ENCODE measurements around the gene PPARG. TPM values are rescaled to one million over a fixed set of nuclear protein-coding genes. Genes with fewer than 3 reads are reported as not detected.

The PPARG gene
- total RNA-seq, 2 experiments from 2014 or later = 0.52 to 0.55 TPM

- Mint-ChIP-seq H3K4me3 (no peak overlapping the region), H3K27me3 (peaks cover 12% of the 10 kb centered on the region), H3K4me1 (peaks cover 2% of the 10 kb centered on the region), H3K36me3 (ENCODE audit: low read depth) (peaks cover 4% of the 10 kb centered on the region), H3K9me3 (peaks cover 9% of the 10 kb centered on the region), H3K27ac (no peak overlapping the region)
- ChIA-PET CTCF (interaction anchor here (0.8 kb wide), 1 partner anchor 18 kb away, joined by 3 read pairs; no protein-coding TSS in a partner anchor), POLR2A (no interaction called here)
- no peak for DNase-seq
Measured at GRCh38 chr3:12388185-12388584, 99.3 kb downstream of the PPARG start.

DNA sequence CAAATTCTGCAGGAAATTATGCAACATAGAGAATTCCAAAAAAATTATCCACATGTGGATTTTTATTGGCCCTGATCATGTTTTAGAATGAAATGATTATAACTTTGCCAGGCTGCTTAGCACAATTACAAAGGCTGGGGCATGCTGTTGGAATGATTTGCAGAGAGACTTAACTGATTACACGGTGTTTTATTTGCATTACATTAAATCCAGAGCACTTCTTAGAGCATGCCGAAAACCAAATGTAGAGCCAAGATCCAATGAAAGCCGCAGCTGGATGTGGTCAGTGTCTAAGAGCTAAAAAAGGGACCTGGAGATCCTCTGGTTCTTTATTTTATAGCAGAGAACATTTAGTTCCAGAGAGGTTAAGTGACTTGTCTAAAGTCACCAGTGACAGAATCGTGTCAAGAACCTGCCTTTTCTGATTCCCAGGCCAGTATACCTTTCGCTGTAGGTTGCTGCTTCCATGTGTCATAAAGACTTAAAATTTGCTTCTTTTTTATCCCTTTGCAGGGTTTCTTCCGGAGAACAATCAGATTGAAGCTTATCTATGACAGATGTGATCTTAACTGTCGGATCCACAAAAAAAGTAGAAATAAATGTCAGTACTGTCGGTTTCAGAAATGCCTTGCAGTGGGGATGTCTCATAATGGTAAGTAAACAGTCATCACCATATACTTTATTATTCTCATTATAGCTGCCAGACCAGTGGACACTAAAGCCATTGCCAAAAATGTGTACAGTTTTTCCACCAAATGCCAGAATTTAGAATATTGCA, 103.4 kb downstream of the PPARG start:
- H3K27me3 Mint-ChIP-seq = peaks cover 2% of the 10 kb centered on the region
- peaks cover 19% of the 10 kb centered on the region for H3K4me1 Mint-ChIP-seq
- peaks cover 2% of the 10 kb centered on the region for H3K9me3 Mint-ChIP-seq
- no peak overlapping the region for H3K4me3 Mint-ChIP-seq
- H3K36me3 Mint-ChIP-seq (ENCODE audit: low read depth) = no peaks in the 10 kb centered on the region
- H3K27ac Mint-ChIP-seq = no peak overlapping the region
- DNase-seq = no peak
- CTCF ChIA-PET = no interaction called here
- POLR2A ChIA-PET = no interaction called here

DNA sequence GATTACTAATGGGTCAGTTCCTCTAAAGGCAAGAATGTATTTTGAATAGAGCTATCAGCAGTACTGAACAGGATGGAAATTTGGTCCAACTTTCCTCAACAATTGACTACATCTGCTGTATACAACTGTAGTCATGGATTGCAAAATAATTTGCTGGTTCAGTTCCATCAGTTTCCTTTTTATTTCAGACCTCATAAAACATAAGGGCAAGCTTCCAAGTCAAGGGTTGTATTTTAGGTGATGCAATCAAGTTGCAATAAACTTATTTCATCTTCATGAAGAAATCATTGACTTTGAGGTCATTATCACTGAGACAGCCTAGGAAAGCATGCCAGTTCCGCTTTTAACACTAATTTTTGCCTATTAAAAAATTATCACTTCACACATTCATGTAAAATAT, 105.0 kb downstream of the PPARG start:
- POLR2A ChIA-PET = no interaction called here
- Mint-ChIP-seq H3K4me3 (no peak overlapping the region), H3K4me1 (peaks cover 19% of the 10 kb centered on the region), H3K27ac (no peak overlapping the region), H3K36me3 (ENCODE audit: low read depth) (no peaks in the 10 kb centered on the region), H3K9me3 (peaks cover 2% of the 10 kb centered on the region), H3K27me3 (peaks cover 7% of the 10 kb centered on the region)
- DNase-seq = no peak
- CTCF ChIA-PET = no interaction called here

DNA sequence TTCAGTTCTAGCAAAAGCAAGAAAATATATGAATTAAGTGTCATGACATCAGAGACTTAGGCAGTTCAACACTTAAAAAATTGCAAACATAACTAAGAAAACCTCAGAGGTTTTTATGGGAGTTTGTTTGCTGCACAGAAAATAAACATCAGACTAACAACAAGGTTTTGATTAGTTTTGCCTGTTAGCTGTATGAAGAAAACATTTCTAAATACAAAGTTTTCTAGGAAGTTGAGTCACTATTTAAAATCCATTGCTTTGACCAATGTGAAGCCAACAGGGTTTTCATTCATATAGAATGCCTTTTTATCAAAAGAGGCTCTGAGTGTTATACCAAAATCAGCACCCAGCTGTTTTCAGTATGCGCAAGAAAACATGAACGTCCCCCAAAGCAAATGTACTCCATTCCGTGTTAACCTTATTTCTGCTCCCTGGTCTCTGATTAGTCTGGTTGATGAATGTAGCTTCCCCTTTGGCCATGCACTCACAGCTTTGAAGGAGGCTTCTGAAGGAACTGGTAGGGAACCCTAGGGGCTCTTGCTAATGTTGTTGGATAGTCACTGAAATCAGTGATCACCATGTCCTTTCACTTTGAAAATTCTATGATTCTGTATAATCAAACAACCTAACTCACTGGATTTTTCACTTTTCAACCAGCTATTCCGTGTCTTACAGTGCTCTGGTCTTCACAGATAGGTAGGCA, 105.8 kb downstream of the PPARG start:
- Mint-ChIP-seq H3K27ac (peak overlapping the region; percentile 79), H3K27me3 (peaks cover 7% of the 10 kb centered on the region), H3K4me3 (no peak overlapping the region), H3K9me3 (no peaks in the 10 kb centered on the region), H3K4me1 (peaks cover 19% of the 10 kb centered on the region), H3K36me3 (ENCODE audit: low read depth) (no peaks in the 10 kb centered on the region)
- no peak for DNase-seq
- POLR2A ChIA-PET = interaction anchor here (0.6 kb wide), 2 partner anchors 26 to 82 kb away, joined by 3 read pairs; no protein-coding TSS in a partner anchor
- CTCF ChIA-PET = interaction anchor here (1.0 to 1.4 kb wide), 2 partner anchors 85 to 91 kb away, joined by 3 read pairs; no protein-coding TSS in a partner anchor

DNA sequence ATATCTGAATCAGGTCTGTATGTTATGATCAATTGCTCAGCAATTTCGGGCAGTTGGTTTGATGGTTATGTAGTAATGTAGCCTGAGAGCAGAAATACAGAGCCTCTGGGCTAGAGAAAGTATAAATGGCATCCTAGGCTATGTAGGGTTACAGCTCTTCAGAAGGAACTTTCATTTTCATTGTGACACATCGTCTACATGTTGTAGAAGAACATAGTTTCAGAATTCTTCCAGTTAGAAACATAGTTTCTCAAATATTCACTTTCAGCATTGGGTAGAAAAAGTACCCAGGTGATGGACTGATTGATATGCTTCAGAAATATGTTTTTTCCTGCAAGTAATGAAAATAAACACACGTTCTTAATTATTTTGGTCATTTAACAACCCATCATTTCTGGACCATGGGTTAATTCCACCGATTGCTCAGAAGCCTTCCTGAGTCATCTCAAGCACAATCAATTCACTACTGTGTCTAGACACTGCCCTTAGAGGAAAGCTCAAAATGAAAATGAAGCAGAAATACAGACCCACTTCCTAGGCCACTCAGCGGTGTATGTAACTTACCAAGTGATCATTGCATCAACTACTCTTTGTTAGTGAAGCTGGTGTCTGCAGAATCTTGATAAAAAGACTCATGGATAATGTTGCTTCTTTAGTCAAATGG, 106.6 kb downstream of the PPARG start:
- Mint-ChIP-seq H3K36me3 (ENCODE audit: low read depth) (no peaks in the 10 kb centered on the region), H3K27me3 (peaks cover 7% of the 10 kb centered on the region), H3K4me3 (peak overlapping the region; percentile 33), H3K9me3 (no peaks in the 10 kb centered on the region), H3K4me1 (peaks cover 19% of the 10 kb centered on the region), H3K27ac (peak overlapping the region; percentile 79)
- ChIA-PET POLR2A (interaction anchor here (0.6 to 0.7 kb wide), 4 partner anchors 13 to 417 kb away, joined by 3 to 5 read pairs (median 3); no protein-coding TSS in a partner anchor), CTCF (interaction anchor here (1.0 to 1.4 kb wide), 2 partner anchors 84 to 92 kb away, joined by 3 read pairs; no protein-coding TSS in a partner anchor)
- DNase-seq = peak; percentile 12

- no peaks in the 10 kb centered on the region for H3K9me3 Mint-ChIP-seq
- DNase-seq = no peak
- no peak overlapping the region for H3K27ac Mint-ChIP-seq
- H3K27me3 Mint-ChIP-seq = peaks cover 7% of the 10 kb centered on the region
- H3K36me3 Mint-ChIP-seq (ENCODE audit: low read depth) = no peaks in the 10 kb centered on the region
- ChIA-PET POLR2A (interaction anchor here (0.7 kb wide), 1 partner anchor 416 kb away, joined by 5 read pairs; no protein-coding TSS in a partner anchor), CTCF (interaction anchor here (0.6 kb wide), 1 partner anchor 138 kb away, joined by 4 read pairs; no protein-coding TSS in a partner anchor)
- H3K4me3 Mint-ChIP-seq = no peak overlapping the region
- H3K4me1 Mint-ChIP-seq = peaks cover 19% of the 10 kb centered on the region
Measured at GRCh38 chr3:12396471-12396870, 107.6 kb downstream of the PPARG start.

- H3K4me3 Mint-ChIP-seq = no peak overlapping the region
- POLR2A ChIA-PET = no interaction called here
- CTCF ChIA-PET = interaction anchor here (1.2 kb wide), 1 partner anchor 29 kb away, joined by 3 read pairs; no protein-coding TSS in a partner anchor
- no peaks in the 10 kb centered on the region for H3K9me3 Mint-ChIP-seq
- H3K27ac Mint-ChIP-seq = no peak overlapping the region
- H3K4me1 Mint-ChIP-seq = peaks cover 16% of the 10 kb centered on the region
- peaks cover 9% of the 10 kb centered on the region for H3K27me3 Mint-ChIP-seq
- H3K36me3 Mint-ChIP-seq (ENCODE audit: low read depth) = no peaks in the 10 kb centered on the region
- DNase-seq = no peak
Measured at GRCh38 chr3:12399226-12399625, 110.4 kb downstream of the PPARG start.

DNA sequence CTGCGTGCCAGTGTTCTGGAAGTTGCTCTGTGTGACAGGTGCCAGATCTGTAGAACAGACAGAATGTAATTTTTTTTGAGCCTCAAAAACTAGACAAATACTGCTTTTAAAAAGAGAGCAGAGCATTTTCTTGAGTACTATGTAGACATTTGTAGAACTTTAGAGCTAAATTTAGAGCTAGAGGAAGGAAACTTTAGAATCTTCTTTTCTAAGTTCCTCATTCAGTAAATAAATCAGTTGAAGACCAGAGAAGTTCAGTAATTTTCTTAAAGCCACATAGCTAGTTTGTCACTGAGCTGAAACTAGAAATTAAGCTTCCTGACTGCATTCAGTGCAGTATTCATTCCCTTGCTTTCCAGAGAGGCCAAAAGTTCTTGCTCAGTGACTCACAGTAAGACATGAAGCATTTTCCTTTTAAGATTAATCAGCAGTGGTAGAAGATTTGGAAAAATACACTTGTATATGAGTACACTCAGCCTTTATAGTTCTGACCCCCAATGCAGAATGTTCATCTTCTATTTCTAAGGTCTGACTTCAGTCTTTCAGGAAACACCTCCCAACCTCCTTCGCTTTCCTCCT, 111.8 kb downstream of the PPARG start:
- H3K9me3 Mint-ChIP-seq = no peaks in the 10 kb centered on the region
- no peak for DNase-seq
- H3K36me3 Mint-ChIP-seq (ENCODE audit: low read depth) = no peaks in the 10 kb centered on the region
- no peak overlapping the region for H3K4me3 Mint-ChIP-seq
- H3K4me1 Mint-ChIP-seq = peaks cover 2% of the 10 kb centered on the region
- ChIA-PET POLR2A (no interaction called here), CTCF (interaction anchor here (1.0 kb wide), 1 partner anchor 10 kb away, joined by 3 read pairs; no protein-coding TSS in a partner anchor)
- no peak overlapping the region for H3K27ac Mint-ChIP-seq
- H3K27me3 Mint-ChIP-seq = peaks cover 9% of the 10 kb centered on the region

GRCh38 chr3:12401208-12401607, 112.3 kb downstream of the PPARG start:
- DNase-seq = no peak
- no peaks in the 10 kb centered on the region for H3K4me1 Mint-ChIP-seq
- H3K27ac Mint-ChIP-seq = no peak overlapping the region
- H3K9me3 Mint-ChIP-seq = no peaks in the 10 kb centered on the region
- H3K27me3 Mint-ChIP-seq = peaks cover 9% of the 10 kb centered on the region
- H3K4me3 Mint-ChIP-seq = no peak overlapping the region
- POLR2A ChIA-PET = no interaction called here
- no peaks in the 10 kb centered on the region for H3K36me3 Mint-ChIP-seq (ENCODE audit: low read depth)
- CTCF ChIA-PET = interaction anchor here (1.0 kb wide), 1 partner anchor 10 kb away, joined by 3 read pairs; no protein-coding TSS in a partner anchor

DNA sequence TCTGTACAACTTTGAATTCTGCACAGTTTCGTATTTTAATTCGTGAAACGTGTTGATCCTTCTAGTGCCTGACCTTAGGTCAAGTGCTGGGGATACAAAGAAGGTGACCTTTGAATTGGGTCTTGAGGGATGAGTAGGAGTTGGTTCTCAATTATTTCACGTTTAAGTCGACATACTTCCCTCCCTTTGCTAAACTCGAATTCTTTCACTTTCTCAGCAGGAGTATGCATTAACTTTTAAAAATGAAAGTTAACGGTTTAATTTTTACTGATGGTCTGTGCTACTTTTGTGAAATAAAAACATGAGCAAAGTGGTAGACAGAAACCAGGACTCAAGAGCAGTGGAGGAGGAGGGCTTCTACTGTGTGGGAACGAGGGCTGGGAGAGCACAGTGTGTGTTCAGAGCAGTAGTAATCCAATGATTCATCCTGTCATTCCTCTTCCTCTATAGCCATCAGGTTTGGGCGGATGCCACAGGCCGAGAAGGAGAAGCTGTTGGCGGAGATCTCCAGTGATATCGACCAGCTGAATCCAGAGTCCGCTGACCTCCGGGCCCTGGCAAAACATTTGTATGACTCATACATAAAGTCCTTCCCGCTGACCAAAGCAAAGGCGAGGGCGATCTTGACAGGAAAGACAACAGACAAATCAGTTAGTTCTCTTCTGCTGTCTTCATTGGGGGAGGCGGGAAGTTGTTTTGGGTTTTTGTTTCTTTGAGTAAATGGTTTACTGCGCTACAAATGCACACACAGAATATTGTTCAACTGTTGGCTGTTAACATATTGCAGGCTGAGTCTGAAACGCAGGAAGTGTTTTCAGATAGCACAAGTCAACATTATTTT, 116.8 kb downstream of the PPARG start:
- H3K27ac Mint-ChIP-seq = no peak overlapping the region
- H3K27me3 Mint-ChIP-seq = peaks cover 2% of the 10 kb centered on the region
- DNase-seq = no peak
- H3K36me3 Mint-ChIP-seq (ENCODE audit: low read depth) = no peaks in the 10 kb centered on the region
- H3K9me3 Mint-ChIP-seq = no peaks in the 10 kb centered on the region
- ChIA-PET CTCF (interaction anchor here (0.9 kb wide), 1 partner anchor 17 kb away, joined by 3 read pairs; no protein-coding TSS in a partner anchor), POLR2A (no interaction called here)
- no peak overlapping the region for H3K4me3 Mint-ChIP-seq
- H3K4me1 Mint-ChIP-seq = no peaks in the 10 kb centered on the region

- no peaks in the 10 kb centered on the region for H3K4me1 Mint-ChIP-seq
- ChIA-PET CTCF (interaction anchor here (0.7 kb wide), 1 partner anchor 14 kb away, joined by 4 read pairs; no protein-coding TSS in a partner anchor), POLR2A (no interaction called here)
- no peaks in the 10 kb centered on the region for H3K9me3 Mint-ChIP-seq
- DNase-seq = no peak
- H3K4me3 Mint-ChIP-seq = no peak overlapping the region
- no peak overlapping the region for H3K27ac Mint-ChIP-seq
- H3K27me3 Mint-ChIP-seq = no peaks in the 10 kb centered on the region
- no peaks in the 10 kb centered on the region for H3K36me3 Mint-ChIP-seq (ENCODE audit: low read depth)
Measured at GRCh38 chr3:12408984-12409683, 120.3 kb downstream of the PPARG start.

Data from activated CD4-positive, alpha-beta T cell treated with anti-CD3 and anti-CD28 coated beads, Interleukin-2, amount 10 ng/mL, durations not matched to agents 7 days and 5 days (primary cell).